ENCODE data around the gene ZSCAN29. TPM values are rescaled to one million over a fixed set of nuclear protein-coding genes. Genes with fewer than 3 reads are reported as not detected.

ZSCAN29 gene
- total and polyA plus RNA-seq, 2 of the 13 experiments (the other 11 are each of a cell fraction or from before 2014, with no cell fraction given), result 8.3 to 27.4 TPM

GRCh38 chr15:43329960-43330779 is 40.7 kb downstream of the ZSCAN29 start, which contains the start of gene LCMT2 (continued):
- TF ChIP-seq STAT6 (CRISPR knock-in tag; IDR thresholded peaks at IDR 0.05; ENCODE audit: borderline replicate concordance) (peak; percentile 38; the same call in 1 of the 2 replicates), BCLAF1 (IDR thresholded peaks at IDR 0.05) (no peak), ZNF704 (CRISPR knock-in tag; IDR thresholded peaks at IDR 0.05; ENCODE audit: borderline replicate concordance) (no peak), ZNF644 (CRISPR knock-in tag; IDR thresholded peaks at IDR 0.05; ENCODE audit: low read depth) (no peak), ZNF589 (CRISPR knock-in tag; conservative IDR thresholded peaks at IDR 0.05) (no peak; the same call in 1 of the 2 replicates), THRA (CRISPR knock-in tag; IDR thresholded peaks at IDR 0.05; ENCODE audit: borderline replicate concordance) (no peak), ZNF432 (CRISPR knock-in tag; IDR thresholded peaks at IDR 0.05; ENCODE audit: borderline replicate concordance) (no peak), ZNF382 (CRISPR knock-in tag; IDR thresholded peaks at IDR 0.05; ENCODE audit: borderline replicate concordance) (no peak), HMG20A (CRISPR knock-in tag; IDR thresholded peaks at IDR 0.05; ENCODE audit: borderline replicate concordance) (no peak), MXD3 (CRISPR knock-in tag; IDR thresholded peaks at IDR 0.05) (no peak; the same call in 1 of the 2 replicates), ZZZ3 (CRISPR knock-in tag; IDR thresholded peaks at IDR 0.05; ENCODE audit: borderline replicate concordance) (no peak), JARID2 (CRISPR knock-in tag; IDR thresholded peaks at IDR 0.05; ENCODE audit: insufficient replicate concordance) (no peak), ZNF337 (CRISPR knock-in tag; IDR thresholded peaks at IDR 0.05; ENCODE audit: borderline replicate concordance, low read depth) (peak; percentile 80; the same call in 1 of the 2 replicates), ZBTB14 (CRISPR knock-in tag; IDR thresholded peaks at IDR 0.05) (peak; percentile 89), SOX6 (IDR thresholded peaks at IDR 0.05) (no peak), SOX6 (CRISPR knock-in tag; IDR thresholded peaks at IDR 0.05) (peak; percentile 58), RXRA (CRISPR knock-in tag; IDR thresholded peaks at IDR 0.05) (peak; percentile 57; the same call in 1 of the 2 replicates), RARG (CRISPR knock-in tag; IDR thresholded peaks at IDR 0.05; ENCODE audit: low read depth) (no peak)

Measured in HepG2 (cell line).